ENCODE data around the gene OR1M1. TPM values are rescaled to one million over a fixed set of nuclear protein-coding genes. Genes with fewer than 3 reads are reported as not detected.
"Not testable (repeated sequence)": the region's sequence is repeated elsewhere in the genome, so short reads cannot be mapped to it uniquely, and the experiment has no call there.

The OR1M1 gene, protein sequence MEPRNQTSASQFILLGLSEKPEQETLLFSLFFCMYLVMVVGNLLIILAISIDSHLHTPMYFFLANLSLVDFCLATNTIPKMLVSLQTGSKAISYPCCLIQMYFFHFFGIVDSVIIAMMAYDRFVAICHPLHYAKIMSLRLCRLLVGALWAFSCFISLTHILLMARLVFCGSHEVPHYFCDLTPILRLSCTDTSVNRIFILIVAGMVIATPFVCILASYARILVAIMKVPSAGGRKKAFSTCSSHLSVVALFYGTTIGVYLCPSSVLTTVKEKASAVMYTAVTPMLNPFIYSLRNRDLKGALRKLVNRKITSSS
- polyA plus RNA-seq (ENCODE audit: insufficient read depth in 1 of 5, insufficient read length in 5 of 5, low replicate concordance in 1 of 5), result under 1 TPM in 2 of 5 donors, not detected in 3; 0.04 to 0.12 TPM
- long read RNA-seq, donor 1, result 0 reads
- long read RNA-seq, donor 2, result 0 reads
- long read RNA-seq, donor 3, result 0 reads
- long read RNA-seq, donor 4, result 0 reads
- long read RNA-seq, donor 5, result 0 reads
- long read RNA-seq, donor 6, result 0 reads
- long read RNA-seq, donor 7, result 0 reads
- long read RNA-seq, donor 8, result 0 reads

DNA sequence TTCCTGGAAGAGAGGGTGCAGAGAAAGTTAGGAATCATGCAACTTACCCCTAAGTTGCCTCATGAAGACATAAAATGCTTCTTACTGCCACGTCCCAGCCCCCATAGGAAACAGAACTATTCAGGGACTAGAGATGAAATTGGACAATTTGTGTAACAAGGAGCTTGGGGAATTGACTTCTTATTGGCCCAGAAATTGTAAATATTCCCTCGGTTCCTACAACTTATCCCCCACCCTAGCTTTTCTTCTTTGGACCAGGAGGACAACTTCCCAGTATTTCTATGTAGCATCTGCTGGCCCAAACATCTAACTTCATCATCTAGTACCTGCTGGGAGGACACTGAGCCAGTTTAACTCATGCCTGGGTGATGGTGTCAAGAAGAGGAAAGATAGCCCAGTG lies at the start of gene OR1M1:
TSS of gene OR1M1 (plus strand) at position 301 of the 400 bp plus-strand sequence. CDS start 6,184 bp downstream, outside the sequence.
- no peak for DNase-seq

GRCh38 chr19:9037400-9038062 lies 49.3 kb upstream of the OR1M1 start:
- DNase-seq, result no peak

- DNase-seq, result no peak
Observed at GRCh38 chr19:9039728-9040127, 47.1 kb upstream of the OR1M1 start.

DNA sequence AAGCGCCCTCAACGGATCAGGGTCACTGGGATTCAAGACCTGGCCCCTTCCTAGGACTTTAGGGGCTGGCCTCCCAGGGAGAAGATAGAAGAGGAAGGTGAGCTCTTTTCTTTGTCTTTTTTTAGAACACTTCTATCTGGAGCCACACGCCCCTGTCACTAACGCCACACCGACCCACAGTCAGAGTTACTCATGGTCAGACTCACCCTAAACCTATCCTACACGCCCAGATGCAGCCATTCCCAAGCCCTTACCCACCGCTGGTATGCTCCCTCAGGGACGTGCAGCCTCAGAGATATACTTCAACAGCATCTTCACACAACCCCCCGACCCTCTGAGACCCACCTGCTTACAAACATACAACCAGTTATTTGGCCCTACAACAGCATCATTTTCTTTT lies 46.7 kb upstream of the OR1M1 start:
- no peak for DNase-seq

DNA sequence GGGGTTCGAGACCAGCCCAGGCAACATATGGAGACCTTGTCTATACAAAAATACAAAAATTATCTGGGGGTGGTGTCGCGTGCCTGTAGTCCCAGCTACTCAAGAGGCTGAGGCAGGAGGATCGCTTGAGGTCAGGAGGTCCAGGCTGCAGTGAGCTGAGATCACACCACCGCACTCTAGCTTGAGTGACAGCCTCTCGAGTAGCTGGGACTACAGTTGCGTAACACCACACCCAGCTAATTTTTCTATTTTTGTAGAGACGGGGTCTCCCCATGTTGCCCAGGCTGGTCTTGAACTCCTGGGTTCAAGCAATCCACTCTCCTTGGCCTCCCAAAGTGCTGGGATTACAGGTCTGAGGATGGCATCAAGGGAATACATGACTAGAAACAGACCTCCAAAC lies 45.8 kb upstream of the OR1M1 start:
- no peak for DNase-seq

DNA sequence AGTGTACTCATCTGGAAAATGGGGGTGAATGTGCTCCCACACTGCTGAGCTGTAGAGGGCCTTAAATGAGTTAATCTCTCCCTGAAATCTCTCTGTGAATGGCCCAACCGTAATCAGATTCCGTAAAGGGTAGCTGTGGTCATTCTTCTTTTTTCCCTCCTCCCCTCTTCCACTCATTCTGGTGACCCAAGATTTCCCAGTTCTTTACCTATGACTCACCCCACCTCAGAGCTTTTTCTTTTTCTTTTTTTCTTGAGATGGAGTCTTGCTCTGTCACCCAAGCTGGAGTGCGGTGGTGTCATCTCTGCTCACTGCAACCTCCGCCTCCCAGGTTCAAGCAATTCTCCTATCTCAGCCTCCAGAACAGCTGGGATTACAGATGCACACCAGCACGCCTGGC lies 43.3 kb upstream of the OR1M1 start:
- DNase-seq, result no peak

DNA sequence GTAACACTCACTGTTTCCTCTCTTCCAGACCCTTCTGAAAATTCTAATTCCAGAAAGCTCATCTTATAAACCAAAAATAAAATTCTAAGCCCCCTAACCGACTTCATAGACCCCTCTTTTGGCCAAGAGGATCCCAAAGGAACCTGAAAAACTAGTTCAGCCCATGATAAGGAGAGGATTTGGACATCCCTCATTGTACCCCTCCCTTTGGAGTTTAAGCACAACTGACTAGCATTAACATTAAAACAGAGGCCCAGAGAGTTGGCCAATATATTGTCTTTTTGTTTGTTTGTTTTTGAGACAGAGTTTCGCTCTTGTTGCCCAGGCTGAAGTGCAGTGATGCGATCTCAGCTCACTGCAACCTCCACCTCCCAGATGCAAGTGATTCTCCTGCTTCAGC lies 42.4 kb upstream of the OR1M1 start:
- no peak for DNase-seq

DNA sequence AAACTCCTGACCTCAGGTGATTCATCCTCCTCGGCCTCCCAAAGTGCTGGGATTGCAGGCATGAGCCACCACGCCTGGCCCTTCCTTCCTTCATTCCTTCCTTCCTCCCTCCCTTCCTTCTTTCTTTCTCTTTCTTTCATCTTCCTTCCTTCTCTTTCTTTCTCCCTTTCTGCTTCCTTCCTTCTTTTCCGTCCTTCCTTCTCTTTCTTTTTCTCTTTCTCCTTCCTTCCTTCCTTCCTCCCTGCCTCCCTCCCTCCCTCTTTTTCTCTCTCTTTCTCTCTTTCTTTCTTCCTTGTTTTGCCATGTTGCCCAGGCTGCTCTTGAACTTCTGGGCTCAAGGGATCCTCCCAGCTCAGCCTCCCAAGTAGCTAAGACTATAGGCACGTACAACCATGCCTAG lies 40.2 kb upstream of the OR1M1 start:
- DNase-seq, result no peak

DNA sequence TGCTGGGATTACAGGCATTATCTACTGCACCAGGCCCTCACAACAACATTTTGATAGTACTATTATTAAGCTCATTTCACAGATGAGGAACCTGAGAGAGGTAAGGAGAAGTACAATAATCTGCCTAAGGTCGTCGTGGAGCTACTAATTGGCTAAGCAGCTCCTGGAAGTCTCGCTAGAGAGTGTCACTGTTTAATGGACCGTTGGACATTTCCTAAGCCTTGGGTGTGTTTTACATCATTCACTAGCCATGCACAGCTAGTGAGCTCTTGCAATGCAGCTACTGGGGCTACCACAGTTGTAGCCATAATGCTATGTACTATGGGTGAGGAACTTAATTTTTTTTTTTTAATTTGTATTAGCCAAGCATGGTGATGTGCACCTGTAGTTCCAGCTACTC lies 34.0 kb upstream of the OR1M1 start:
- DNase-seq, result no peak

- DNase-seq, result not testable (repeated sequence)
Observed at GRCh38 chr19:9053674-9054073, 33.2 kb upstream of the OR1M1 start.

DNA sequence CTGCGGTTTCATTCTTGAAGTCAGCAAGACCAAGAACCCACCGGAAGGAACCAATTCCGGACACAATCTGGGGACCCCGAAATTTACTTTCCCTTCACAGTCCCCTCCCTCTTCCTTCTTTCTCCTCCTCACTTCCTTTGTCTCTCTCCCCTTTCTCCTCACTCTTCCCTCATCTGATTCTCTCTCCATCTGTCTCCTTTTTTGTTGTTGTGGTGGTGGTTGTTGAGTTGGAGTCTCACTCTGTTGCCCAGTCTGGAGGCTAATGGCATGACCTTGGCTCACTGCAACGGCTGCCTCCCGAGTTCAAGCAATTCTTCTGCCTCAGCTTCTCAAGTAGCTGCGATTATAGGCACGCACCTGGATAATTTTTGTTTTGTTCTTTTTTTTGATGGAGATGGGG lies 32.7 kb upstream of the OR1M1 start:
- no peak for DNase-seq

DNA sequence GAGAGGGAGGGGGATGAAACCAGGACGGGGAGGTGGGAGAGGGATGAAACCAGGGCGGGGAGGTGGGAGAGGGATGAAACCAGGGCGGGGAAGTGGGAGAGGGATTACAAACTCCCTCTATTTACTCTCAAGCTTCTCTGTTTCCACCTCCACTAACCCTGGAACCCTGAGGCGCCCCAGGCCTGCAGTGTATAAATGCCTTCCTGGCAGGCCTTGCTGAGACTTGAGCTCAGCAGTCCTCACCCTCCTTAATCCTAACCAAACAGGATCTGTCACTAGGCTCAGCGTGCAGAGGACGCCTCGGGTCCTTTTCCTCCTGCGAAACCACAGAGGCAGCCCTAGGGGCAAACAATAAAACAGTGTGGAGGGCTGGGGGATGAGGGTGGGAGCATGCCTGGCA lies 32.1 kb upstream of the OR1M1 start:
- no peak for DNase-seq

- not testable (repeated sequence) for DNase-seq
Observed at GRCh38 chr19:9056131-9056530, 30.7 kb upstream of the OR1M1 start.

DNA sequence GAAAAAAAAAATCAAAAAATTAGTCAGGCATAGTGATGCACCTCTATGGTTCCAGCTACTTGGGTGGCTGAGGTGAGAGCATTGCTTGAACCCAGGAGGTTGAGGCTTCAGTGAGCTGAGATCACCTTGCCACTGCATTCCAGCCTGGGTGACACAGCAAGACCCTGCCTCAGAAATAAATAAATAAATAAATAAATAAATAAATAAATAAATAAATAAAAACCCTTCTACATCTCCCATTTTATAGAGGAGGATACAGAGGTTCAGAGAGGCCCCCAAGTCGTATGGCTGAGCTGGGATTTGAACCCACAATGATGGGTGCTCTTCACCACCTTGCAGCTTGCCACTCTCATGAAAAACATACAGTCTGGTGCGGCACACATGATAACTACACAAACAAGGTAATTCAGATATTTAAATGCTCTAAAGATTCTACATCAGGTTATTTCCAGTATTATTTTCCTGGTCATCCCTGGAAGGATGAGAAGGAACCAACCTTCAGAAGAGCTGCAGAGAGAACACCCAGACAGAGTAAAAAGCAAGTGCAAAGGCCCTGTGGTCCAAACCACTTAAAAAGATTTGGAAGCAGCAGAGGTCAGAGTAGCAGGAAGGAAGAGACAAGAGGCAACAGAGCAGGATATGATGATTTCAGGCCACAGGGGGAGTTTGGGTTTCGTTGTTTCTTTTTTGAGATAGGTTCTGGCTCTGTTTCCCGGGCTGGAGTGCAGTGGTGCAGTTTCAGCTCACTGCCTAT lies 29.2 kb upstream of the OR1M1 start:
- no peak for DNase-seq

- DNase-seq, result no peak
Observed at GRCh38 chr19:9058905-9059667, 27.8 kb upstream of the OR1M1 start.

DNA sequence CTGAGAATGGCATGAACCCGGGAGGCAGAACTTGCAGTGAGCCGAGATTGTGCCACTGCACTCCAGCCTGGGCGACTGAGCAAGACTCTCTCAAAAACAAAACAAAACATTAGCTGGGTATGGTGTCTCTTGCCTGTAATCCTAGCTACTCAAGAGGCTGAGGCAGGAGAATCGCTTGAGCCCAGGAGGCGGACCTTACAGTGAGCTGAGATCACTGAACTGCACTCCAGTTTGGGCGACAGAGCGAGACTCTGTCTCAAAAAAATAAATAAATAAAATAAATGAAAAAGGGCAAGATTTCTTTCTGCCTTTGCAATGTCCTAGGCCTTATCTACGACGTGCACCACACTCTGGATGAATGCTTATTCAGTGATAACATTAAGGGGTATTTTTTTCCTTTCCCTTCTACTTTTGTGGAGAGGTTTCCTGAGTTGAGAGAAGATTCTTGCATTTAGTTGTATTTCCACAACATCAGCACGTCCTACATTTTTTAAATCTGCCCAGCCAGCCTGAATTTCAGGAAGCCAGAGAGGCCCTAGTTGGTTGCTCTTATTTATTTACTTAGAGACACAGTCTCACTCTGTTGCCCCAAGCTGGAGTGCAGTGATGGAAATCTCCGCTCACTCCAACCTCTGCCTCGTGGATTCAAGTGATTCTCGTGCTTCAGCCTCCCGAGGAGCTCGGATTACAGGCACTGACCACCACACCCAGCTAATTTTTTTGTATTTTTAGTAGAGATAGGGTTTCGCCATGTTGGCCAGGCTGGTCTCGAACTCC lies 26.1 kb upstream of the OR1M1 start:
- DNase-seq, result no peak

GRCh38 chr19:9061879-9062278 lies 25.0 kb upstream of the OR1M1 start:
- no peak for DNase-seq

DNA sequence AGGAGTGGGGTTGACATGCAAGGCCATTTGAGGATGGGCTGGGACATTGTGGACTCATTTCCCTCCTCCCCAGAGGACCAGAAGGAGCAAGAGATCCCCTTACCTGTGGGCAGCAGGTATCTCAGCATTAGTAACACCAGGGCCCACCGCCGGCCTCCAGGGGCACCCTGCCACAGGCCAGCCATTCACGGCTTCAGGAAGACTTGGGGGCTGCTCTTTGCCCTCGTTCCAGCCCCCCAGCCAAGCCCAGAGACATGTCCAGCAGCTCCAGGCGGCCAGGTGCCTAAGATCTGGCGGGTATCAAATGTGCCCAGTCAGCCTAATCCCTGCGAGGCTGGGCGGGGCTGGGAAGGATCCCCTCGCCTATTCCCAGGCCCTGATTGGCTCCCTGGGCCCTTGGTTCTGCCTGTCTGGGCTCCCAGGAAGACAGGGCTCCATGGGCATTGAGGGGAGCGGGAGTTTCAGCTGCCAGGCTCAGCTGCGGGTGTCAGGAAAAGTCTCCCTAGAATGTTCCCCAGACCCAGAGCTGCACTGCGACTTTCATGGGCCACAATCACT lies 21.3 kb upstream of the OR1M1 start:
- no peak for DNase-seq

- no peak for DNase-seq
Observed at GRCh38 chr19:9070066-9070465, 16.8 kb upstream of the OR1M1 start.

GRCh38 chr19:9071720-9072119 lies 15.1 kb upstream of the OR1M1 start:
- DNase-seq, result not testable (repeated sequence)
